ENCODE results near the gene STAT6.

STAT6 gene

DNA sequence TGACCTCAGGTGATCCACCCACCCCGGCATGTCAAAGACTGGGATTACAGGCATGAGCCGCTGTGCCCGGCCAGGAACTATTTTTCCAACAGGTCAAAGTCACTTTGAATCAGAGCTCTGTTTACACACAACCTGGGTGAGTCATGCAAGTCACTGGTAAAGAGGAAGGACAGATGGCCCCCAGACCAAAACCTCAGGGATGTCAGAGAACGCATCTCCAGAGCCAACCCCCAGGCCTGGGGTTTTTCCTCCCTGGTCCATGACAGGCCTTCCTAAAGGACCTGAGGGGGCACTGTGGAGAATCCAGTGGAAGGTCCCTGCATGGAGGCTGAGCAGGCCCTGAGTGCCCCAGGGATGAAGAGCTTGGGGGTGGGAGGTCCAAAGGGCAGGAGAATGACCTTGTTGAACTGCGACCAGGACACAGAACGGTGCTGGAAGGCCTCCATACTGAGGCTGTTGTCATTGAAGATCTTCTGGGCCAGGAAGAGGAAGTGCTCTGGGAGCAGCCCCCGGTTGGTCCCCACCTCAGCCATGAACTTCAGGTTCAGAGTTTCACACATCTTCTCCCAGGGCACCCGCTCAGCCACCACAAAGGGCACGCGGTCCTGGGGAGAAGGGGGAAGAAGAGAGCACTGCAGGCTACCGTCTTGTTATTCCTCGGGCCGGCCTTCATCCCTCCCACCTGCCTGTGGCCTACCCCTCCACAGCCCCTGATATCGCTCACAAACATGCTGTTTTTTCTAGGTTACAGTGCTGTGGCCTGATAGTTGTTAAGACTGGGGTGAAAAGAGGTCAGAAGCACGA, 9.1 kb downstream of the STAT6 start:
- H3K27ac Mint-ChIP-seq: peak overlapping the region; percentile 51
- no peaks in the 10 kb centered on the region for H3K9me3 Mint-ChIP-seq
- no peak overlapping the region for H3K4me3 Mint-ChIP-seq
- H3K27me3 Mint-ChIP-seq: no peaks in the 10 kb centered on the region
- H3K4me1 Mint-ChIP-seq: peaks cover 59% of the 10 kb centered on the region
- peaks cover 10% of the 10 kb centered on the region for H3K36me3 Mint-ChIP-seq

DNA sequence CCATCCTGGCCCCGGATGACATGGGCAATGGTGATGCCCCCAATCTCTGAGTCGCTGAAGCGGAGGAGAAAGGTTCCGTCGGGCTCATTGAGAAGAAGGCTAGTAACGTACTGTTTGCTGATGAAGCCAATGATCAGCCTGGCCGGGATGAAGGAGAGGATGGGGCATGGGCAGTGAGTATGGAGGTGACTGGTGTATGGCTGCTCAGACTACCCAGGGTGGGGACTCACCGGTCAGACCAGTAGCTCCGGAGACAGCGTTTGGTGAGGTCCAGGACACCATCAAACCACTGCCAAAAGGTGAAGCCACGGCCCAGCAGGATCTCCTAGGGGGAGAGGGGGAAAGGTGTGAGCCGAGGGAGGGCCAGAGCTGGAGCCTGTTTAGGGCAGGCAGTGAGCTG, 11.4 kb downstream of the STAT6 start:
- H3K27ac Mint-ChIP-seq: peak overlapping the region; percentile 93
- H3K4me3 Mint-ChIP-seq: no peak overlapping the region
- peaks cover 65% of the 10 kb centered on the region for H3K4me1 Mint-ChIP-seq
- no peaks in the 10 kb centered on the region for H3K27me3 Mint-ChIP-seq
- H3K9me3 Mint-ChIP-seq: no peaks in the 10 kb centered on the region
- peaks cover 16% of the 10 kb centered on the region for H3K36me3 Mint-ChIP-seq

DNA sequence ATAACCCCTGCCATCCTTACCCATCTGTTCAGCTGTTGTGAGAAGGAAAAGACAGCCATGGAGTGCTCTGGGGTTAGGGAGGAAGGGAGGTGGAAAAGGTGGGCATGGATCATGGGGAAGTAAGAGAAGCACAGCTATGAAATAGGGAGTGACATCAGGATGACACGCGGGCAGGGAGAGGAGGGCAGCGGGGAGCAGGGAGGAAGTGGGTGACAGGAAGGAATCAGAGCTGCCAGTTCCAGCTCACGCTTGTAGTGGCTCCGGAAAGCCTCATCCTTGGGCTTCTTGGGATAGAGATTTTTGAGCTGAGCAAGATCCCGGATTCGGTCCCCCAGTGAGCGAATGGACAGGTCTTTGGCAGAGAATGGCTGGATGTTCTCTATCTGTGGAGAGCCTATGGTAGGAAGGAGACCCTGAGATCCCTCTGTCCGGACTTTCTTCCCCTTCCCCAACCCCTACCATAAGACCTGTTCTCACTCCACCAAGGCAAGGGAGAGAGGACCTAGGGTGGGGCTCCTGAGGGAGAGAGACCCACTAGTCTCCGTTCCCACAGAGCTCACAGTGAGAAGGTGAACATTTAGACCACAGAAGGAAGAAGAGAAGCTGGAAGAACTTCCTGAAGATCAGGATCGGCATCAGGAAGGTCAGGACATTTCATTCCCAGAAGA, 12.0 kb downstream of the STAT6 start:
- H3K4me1 Mint-ChIP-seq: peaks cover 64% of the 10 kb centered on the region
- H3K27ac Mint-ChIP-seq: peak overlapping the region; percentile 93
- H3K36me3 Mint-ChIP-seq: peaks cover 16% of the 10 kb centered on the region
- H3K27me3 Mint-ChIP-seq: no peaks in the 10 kb centered on the region
- H3K9me3 Mint-ChIP-seq: no peaks in the 10 kb centered on the region
- H3K4me3 Mint-ChIP-seq: no peak overlapping the region

DNA sequence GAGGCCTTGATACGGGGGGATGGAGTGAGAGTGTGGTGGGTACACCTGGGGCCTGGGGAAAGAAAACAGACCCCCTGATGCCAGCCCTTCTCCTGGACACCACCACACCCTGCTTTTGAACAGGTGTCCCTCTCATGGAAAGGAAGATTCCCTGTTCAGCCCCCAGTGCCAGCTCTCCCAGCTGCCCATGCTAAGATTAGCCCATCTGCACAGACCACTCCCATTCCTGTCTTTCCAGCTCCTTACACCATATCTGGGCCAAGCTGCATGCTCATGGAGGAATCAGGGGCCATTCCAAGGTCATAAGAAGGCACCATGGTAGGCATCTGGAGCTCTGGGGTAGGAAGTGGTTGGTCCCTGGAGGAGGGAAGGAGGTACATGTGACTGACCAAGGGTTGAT, 12.6 kb downstream of the STAT6 start:
- no peaks in the 10 kb centered on the region for H3K27me3 Mint-ChIP-seq
- H3K4me3 Mint-ChIP-seq: no peak overlapping the region
- H3K4me1 Mint-ChIP-seq: peaks cover 62% of the 10 kb centered on the region
- peak overlapping the region; percentile 26 for H3K27ac Mint-ChIP-seq
- no peaks in the 10 kb centered on the region for H3K9me3 Mint-ChIP-seq
- peaks cover 16% of the 10 kb centered on the region for H3K36me3 Mint-ChIP-seq

DNA sequence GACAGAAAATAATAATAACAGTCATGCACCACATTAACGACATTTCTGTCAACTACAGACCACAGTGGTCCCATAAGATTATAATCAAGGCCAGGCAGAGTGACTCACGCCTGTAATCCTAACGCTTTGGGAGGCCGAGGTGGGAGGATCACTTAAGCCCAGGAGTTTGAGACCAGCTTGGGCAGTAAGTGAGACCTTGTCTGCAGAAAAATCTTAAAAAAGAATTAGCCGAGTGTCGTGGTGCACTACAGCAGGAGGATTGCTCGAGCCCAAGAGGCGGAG, 13.7 kb downstream of the STAT6 start:
- H3K4me1 Mint-ChIP-seq: peaks cover 69% of the 10 kb centered on the region

DNA sequence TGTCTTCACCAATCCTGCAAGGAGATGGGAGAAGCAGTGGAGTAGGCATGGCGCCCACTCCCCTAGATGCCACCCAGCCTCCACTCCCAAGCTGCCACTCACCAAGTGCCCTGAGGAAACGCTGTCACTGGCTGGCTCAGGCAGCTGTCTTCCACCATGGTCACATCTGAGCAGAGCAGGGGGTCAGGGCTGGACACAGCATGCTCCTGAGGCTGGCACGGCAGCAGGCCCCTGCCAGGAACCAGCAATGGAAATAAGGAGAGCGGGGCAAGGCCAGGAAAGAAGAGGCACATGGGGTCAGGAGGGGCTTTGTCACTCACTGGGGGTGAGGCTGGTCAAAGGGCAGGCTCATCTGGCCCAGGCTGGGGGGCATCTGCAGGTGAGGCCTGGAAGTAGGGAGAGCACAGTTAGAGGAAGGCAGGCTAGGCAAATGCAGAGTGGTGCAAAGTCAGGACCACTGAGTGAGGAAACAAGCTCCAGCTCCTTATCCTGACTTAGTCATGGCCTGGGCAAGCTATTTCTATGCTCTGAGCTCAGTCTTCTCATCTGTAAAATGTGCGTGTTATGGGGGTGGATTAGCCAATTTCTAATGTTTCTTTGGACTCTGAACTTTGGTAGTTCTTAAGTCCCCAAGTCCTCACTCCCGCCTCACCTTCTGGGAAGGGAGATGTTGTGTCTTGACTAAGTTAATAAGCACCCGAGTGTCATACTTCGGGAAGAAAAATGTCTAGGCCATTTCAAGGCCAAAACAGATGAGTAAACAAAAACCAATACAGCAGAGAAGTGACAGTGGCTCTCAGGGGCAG, 14.2 kb downstream of the STAT6 start:
- H3K36me3 Mint-ChIP-seq: peaks cover 17% of the 10 kb centered on the region
- H3K9me3 Mint-ChIP-seq: no peaks in the 10 kb centered on the region
- peak overlapping the region; percentile 30 for H3K27ac Mint-ChIP-seq
- no peak overlapping the region for H3K4me3 Mint-ChIP-seq
- H3K4me1 Mint-ChIP-seq: peaks cover 69% of the 10 kb centered on the region
- H3K27me3 Mint-ChIP-seq: no peaks in the 10 kb centered on the region

More for the DNA sequence above, 13.7 kb downstream of the STAT6 start:
- no peak overlapping the region for H3K4me3 Mint-ChIP-seq
- H3K27me3 Mint-ChIP-seq: no peaks in the 10 kb centered on the region
- no peak overlapping the region for H3K27ac Mint-ChIP-seq
- no peaks in the 10 kb centered on the region for H3K9me3 Mint-ChIP-seq
- peaks cover 16% of the 10 kb centered on the region for H3K36me3 Mint-ChIP-seq

DNA sequence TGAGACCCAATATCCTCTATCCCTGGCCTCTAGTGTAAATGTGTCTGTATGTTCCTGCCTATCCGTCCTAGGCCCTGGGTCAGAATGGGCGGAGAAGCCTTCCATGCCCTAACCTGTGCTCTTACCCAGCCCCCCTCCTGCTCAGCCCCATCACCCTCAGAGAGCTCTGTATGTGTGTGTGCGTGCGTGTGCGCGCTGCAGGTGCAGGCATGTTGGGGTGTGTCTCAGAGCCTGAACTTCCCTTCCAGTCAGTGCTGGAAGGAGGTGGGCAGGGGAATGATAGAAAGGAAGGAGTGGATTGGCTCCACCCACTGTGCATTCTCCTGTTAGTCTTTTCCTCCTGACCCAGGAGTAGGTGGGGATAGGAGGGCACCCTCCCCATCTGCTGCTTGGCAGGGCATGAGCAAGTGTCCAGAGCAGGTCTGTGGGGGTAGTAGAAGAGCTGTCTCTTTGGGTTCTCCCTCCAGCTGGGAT, 15.0 kb downstream of the STAT6 start:
- peaks cover 72% of the 10 kb centered on the region for H3K4me1 Mint-ChIP-seq
- H3K4me3 Mint-ChIP-seq: no peak overlapping the region
- peaks cover 17% of the 10 kb centered on the region for H3K36me3 Mint-ChIP-seq
- H3K27me3 Mint-ChIP-seq: no peaks in the 10 kb centered on the region
- H3K27ac Mint-ChIP-seq: peak overlapping the region; percentile 63
- no peaks in the 10 kb centered on the region for H3K9me3 Mint-ChIP-seq

DNA sequence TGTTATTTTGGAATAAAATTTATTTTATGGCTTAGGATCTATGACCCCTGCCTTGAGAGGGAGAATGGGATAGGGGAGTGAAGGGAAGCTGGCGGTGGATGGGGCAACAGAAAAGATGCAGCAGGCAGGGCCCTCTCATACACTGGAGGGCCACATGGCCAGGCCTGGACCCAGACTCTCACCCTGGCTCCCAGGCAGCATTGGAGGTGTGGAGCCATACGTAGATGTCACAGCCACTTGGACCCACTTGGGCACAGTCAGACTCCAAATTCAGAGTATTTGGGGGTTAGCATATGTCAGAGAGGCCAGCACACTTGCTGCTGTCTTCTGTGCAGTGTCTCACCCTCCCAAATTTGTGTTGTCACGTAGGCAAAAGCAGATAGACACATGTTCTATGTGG, 15.7 kb downstream of the STAT6 start:
- Mint-ChIP-seq H3K36me3 (peaks cover 20% of the 10 kb centered on the region), H3K9me3 (no peaks in the 10 kb centered on the region), H3K4me1 (peaks cover 73% of the 10 kb centered on the region), H3K27me3 (no peaks in the 10 kb centered on the region), H3K4me3 (no peak overlapping the region), H3K27ac (peak overlapping the region; percentile 77)

DNA sequence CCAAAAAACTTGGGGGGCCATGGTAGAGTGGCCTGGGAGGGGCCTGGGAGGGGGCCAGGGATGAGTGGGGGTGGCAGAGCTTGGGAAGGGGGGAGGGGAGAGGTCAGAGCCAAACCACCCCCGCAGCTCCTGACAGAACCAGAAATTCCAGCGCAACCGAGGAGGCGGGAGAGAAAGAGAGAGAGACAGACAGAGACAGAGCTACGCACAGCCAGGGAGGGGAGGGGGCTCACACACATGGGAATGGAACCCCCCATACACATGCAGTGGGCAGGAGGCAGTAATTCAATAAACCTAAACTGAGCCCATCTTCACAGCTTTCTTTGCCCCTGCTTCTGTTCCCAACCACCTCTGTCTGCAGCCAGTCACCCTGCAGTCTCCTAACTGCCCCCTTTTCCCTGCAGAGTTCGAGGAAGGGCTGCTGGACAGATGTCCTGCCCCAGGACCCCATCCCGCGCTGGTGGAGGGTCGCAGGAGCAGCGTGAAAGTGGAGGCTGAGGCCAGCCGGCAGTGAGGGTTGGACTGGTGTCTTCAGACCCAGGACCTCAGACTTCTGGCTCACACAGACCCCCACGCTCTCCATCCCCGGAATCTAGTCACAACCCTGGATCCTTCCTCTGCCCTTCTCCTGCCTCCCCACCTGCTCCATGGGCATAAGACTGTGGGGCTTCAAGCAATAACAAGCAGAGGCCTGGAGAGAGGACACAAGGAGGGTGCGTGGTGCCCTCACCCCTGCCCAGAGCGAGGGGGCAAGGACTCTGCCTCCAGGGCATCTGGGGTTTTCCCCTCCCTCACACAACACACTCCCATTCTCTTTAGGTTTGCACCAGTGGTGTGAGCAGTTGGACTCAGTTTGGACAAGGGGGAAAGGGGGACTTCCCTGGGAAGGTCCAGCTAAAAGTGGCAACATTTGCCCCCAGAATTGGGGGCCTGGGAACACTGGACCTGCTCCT, 16.7 kb downstream of the STAT6 start:
- Mint-ChIP-seq H3K4me3 (peak overlapping the region; percentile 13), H3K27ac (peak overlapping the region; percentile 77), H3K27me3 (no peaks in the 10 kb centered on the region), H3K4me1 (peaks cover 73% of the 10 kb centered on the region), H3K36me3 (peaks cover 17% of the 10 kb centered on the region), H3K9me3 (no peaks in the 10 kb centered on the region)

DNA sequence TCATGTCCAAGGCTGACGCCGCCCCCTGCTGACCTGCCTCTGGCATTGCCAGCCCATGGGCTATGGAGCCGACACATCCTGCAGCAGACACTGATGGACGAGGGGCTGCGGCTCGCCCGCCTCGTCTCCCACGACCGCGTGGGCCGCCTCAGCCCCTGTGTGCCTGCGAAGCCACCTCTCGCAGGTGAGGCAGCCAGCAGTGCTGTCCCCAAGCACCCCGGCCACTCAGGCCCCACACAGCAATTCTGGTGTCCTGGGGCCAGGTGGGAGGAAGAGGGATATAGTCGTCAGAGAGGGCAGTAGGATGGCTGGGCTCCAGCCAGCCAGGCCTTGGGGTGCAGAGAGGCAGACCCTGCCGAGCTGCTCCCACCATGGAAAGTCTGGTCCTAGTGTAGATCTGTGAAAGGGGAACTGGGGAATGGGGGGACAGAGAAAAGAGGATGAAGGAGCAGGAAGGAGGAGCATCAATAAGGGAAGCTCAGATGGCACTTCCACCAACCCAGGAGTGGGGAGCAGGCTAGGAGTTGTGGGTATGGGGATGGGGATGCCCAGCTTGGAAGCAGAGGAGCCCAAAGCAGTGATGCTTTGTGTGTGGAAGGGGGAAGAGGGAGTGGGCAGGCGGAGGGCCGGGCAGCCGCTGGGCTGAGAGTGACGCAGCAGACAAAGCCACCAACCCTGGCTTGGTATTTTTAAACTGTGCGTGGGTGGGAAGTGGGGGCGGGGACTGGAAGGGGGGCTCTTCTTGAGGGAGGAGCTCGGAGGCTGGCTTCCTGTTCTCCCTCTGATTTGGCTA, 17.6 kb downstream of the STAT6 start:
- H3K36me3 Mint-ChIP-seq: peaks cover 15% of the 10 kb centered on the region
- no peaks in the 10 kb centered on the region for H3K27me3 Mint-ChIP-seq
- H3K27ac Mint-ChIP-seq: peak overlapping the region; percentile 70
- H3K4me1 Mint-ChIP-seq: peaks cover 71% of the 10 kb centered on the region
- H3K4me3 Mint-ChIP-seq: peak overlapping the region; percentile 67
- no peaks in the 10 kb centered on the region for H3K9me3 Mint-ChIP-seq

DNA sequence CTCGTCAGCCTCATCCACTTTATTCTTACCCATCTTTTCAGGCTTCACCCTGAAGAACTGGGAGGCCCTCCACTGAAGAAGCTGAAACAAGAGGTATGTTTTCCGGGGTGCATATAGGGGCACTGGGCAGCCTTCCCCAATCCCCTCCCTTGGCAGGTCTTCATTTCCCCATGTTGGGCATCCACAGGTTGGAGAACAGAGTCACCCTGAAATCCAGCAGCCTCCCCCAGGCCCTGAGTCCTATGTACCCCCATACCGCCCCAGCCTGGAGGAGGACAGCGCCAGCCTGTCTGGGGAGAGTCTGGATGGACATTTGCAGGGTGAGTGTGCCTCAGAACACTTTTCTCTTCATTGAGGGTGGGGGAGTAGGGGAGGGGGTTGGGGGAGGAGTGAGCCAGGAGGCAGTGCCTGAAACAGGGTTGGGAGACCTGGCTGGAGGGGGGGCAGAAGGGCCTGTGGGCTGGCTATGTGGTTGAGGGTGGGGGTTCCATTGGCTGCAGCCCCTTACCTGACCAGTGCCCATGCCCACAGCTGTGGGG, 18.2 kb downstream of the STAT6 start:
- H3K36me3 Mint-ChIP-seq: peaks cover 13% of the 10 kb centered on the region
- peak overlapping the region; percentile 40 for H3K4me3 Mint-ChIP-seq
- peak overlapping the region; percentile 52 for H3K27ac Mint-ChIP-seq
- no peaks in the 10 kb centered on the region for H3K27me3 Mint-ChIP-seq
- peaks cover 75% of the 10 kb centered on the region for H3K4me1 Mint-ChIP-seq
- H3K9me3 Mint-ChIP-seq: no peaks in the 10 kb centered on the region

DNA sequence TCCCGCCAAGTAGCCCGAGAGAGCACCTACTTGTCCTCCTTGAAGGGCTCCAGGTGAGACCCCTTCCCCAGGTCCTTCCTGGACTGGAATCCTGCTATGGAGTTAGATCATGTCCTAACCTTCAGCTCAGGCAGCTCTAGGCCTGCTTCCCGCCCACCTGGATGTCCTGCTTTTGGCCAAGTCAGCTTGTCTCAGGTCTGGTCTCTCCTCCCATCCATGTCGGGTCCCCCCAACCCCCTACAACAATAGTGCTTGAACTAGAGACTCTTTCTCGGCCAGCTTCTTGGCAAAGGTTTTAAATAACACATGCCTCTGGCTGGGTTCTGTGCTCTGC, 18.7 kb downstream of the STAT6 start:
- peaks cover 13% of the 10 kb centered on the region for H3K36me3 Mint-ChIP-seq
- peak overlapping the region; percentile 52 for H3K27ac Mint-ChIP-seq
- H3K9me3 Mint-ChIP-seq: no peaks in the 10 kb centered on the region
- peaks cover 76% of the 10 kb centered on the region for H3K4me1 Mint-ChIP-seq
- no peaks in the 10 kb centered on the region for H3K27me3 Mint-ChIP-seq
- peak overlapping the region; percentile 40 for H3K4me3 Mint-ChIP-seq

DNA sequence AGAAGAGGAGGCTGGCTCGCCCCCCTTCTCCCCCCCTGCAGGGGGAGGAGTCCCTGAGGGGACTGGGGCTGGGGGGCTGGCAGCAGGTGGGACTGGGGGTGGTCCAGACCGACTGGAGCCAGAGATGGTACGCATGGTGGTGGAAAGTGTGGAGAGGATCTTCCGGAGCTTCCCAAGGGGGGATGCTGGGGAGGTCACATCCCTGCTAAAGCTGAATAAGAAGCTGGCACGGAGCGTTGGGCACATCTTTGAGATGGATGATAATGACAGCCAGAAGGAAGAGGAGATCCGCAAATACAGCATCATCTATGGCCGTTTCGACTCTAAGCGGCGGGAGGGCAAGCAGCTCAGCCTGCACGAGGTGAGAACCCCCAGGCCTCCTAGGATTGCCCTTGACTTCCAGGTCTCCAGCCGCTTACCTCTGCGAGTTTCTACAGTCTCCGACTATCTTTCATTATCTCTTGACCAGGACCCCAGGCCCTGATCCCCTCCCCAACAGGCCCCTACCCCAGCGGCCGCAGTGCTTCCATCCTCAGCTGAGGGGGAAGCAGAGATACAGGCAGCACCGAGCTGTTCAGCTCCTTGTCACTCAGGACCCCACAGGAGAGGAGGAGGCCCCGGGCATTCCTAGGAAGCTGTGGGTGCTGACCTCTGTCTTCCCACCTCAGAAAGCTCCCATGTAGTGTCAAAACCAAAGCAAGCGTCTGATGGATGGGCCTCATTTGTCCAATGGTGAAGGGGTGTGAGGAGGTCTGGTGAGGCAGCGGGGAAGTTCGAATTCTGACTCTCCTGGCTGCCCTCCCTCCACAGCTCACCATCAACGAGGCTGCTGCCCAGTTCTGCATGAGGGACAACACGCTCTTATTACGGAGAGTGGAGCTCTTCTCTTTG, 19.3 kb downstream of the STAT6 start:
- no peaks in the 10 kb centered on the region for H3K9me3 Mint-ChIP-seq
- peaks cover 13% of the 10 kb centered on the region for H3K36me3 Mint-ChIP-seq
- peak overlapping the region; percentile 74 for H3K27ac Mint-ChIP-seq
- peak overlapping the region; percentile 63 for H3K4me3 Mint-ChIP-seq
- H3K27me3 Mint-ChIP-seq: no peaks in the 10 kb centered on the region
- peaks cover 71% of the 10 kb centered on the region for H3K4me1 Mint-ChIP-seq
